Ovary (tissue), 10 donors: ENCODE measurements around the gene OR5M10. TPM values are rescaled to one million over a fixed set of nuclear protein-coding genes. Genes with fewer than 3 reads are reported as not detected.
"Not testable (repeated sequence)": the region's sequence is repeated elsewhere in the genome, so short reads cannot be mapped to it uniquely, and the experiment has no call there.

Source experiments
- DNase-seq, 5 donors: peaks; one replicate each; pipeline ENCODE4 v3.0.0-alpha.2; 2019 to 2020
- H3K27ac ChIP-seq, 2 donors: fragments of 200-600 bp; one replicate each; pipeline versions ENCODE4 v1.5.1 to v1.8.0; 2019 to 2022
- H3K27me3 ChIP-seq: fragments of 200-600 bp; one replicate; pipeline ENCODE4 v1.8.0; 2022
- H3K36me3 ChIP-seq: fragments of 200-600 bp; sonication (generic); one replicate; pipeline ENCODE4 v1.5.1; 2019
- H3K4me1 ChIP-seq: one replicate; pipeline ENCODE4 v1.8.1; 2013; ENCODE audit warnings: mild to moderate bottlenecking, moderate library complexity; ENCODE audit not compliant: insufficient read depth
- H3K4me3 ChIP-seq: fragments of 200-600 bp; sonication (generic); one replicate; pipeline ENCODE4 v1.5.1; 2017
- H3K9me3 ChIP-seq, 2 donors: fragments of 200-600 bp in 1 of 2; sonication (generic) in 1 of 2; one replicate each; pipeline versions ENCODE4 v1.5.1 to v1.8.1; 2013 to 2019; ENCODE audit warnings: mild to moderate bottlenecking in 1 of 2, moderate library complexity in 1 of 2
- CTCF ChIP-seq, 3 donors: fragments of 450-650 bp in 2 of 3; fragments of 200-600 bp in 1 of 3; IDR thresholded peaks; one replicate each; pipeline versions ENCODE4 v1.5.1 to v1.8.0; 2016 to 2022; ENCODE audit warnings: antibody characterized with exemption in 3 of 3, mild to moderate bottlenecking in 1 of 3
- EP300 ChIP-seq: sonication (generic); formaldehyde crosslinking; IDR thresholded peaks from one replicate; pipeline ENCODE4 v1.6.1; 2017; ENCODE audit warnings: antibody characterized with exemption
- POLR2A ChIP-seq: fragments of 450-650 bp; IDR thresholded peaks from one replicate; pipeline ENCODE4 v1.6.1; 2017; ENCODE audit warnings: antibody characterized with exemption, mild to moderate bottlenecking, moderate library complexity
- WGBS, 3 donors: extraction: QIAGEN DNeasy Blood & Tissue Kit in 1 of 3; methylation state at CpG; one replicate each; pipeline versions ENCODE4 v1.1.5 to v1.1.7; 2013 to 2017; 5-methylcytosine and 5-hydroxymethylcytosine counted together
- intact Hi-C, 4 donors: fragments of 100-400 bp; cut with DNase I; formaldehyde crosslinking; loops; one replicate each; pipeline versions ENCODE4 v1.11.0 to v1.15.1; 2022 to 2023
- long read RNA-seq, 3 donors: library from polyadenylated mRNA in 2 of 3; unstranded in 2 of 3; transcript quantifications; one replicate each; pipeline ENCODE4 v2.0.0 and lab custom pipeline, GENCODE V29; 2021 to 2026
- polyA plus RNA-seq, 2 donors: library from polyadenylated mRNA; stranded (reverse); fragments of 200-250 nt in 1 of 2; fragments of 350-450 nt in 1 of 2; fragmentation: Illumina TruSeq in 1 of 2; extraction: RNeasy Lipid Tissue Mini Kit (QIAGEN cat#74804) in 1 of 2; gene quantifications; one replicate each; pipeline ENCODE4 v1.2.3, GENCODE V29; 2013 to 2014
- total RNA-seq, 7 donors: library from RNA; depleted of rRNA in 2 of 7; stranded (reverse); fragments of >200 nt in 2 of 7; fragmentation: NEBNext Ultra II Directional in 3 of 7; extraction: Animal tissue kit (Norgen Biotek cat#: 25700) in 3 of 7; gene quantifications; one replicate each; pipeline versions ENCODE4 v1.1.0 to v1.2.4, GENCODE V29; 2016 to 2023
- donor health status: DM: no; HTN: no; CAD: no; lungs with moderate emphysema.
- donor health status: DM: no; HTN: no; CAD: no.
- donor health status: Bipolar disorder and iron deficiency.
- donor health status: DM: yes; HTN: yes; CAD: no.
- donor health status: DM: no; HTN: no; CAD: no.
- donor health status: DM: yes; HTN: yes; CAD: no.

The OR5M10 gene
- total RNA-seq, result not detected
- not detected for polyA plus RNA-seq
- long read RNA-seq, donor 1, result 0 reads
- long read RNA-seq, donor 2, result 0 reads
- long read RNA-seq, donor 3, result 0 reads

DNA sequence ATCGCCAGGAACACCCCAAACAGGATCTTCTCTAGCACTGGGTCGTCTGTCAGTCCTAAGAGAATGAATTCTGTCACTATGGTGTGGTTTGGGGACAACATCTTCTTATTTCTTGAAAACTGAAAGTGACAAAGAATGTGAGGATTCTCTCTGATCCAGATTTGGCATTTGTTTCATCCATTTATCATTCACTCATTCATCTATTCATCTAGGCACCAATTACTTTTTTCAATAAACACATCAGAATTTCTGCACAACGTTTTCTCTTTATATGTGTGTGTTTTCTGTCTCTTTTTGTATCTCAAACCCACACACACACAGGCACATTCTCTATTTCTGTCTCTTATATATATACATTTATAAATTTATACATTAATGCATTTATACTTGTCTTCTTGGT, at the start of gene OR5M10:
TSS of gene OR5M10 (minus strand) at position 101 of the 400 bp plus-strand sequence. CDS start at position 101, 0 bp downstream.
- Histone ChIP-seq H3K36me3 (no peaks in the 10 kb centered on the region), H3K27me3 (no peaks in the 10 kb centered on the region), H3K27ac (no peak within 1 kb of the TSS), H3K4me3 (no peak within 1 kb of the TSS), H3K9me3 (no peaks in the 10 kb centered on the region), H3K4me1 (no peaks in the 10 kb centered on the region)
- DNase-seq, result no peak
- intact Hi-C loops, result no loop called here
- TF ChIP-seq EP300, result no peak
- TF ChIP-seq POLR2A, result no peak
- TF ChIP-seq CTCF (IDR thresholded peaks at IDR 0.05), result no peak
- WGBS, 3 donors, result 40 to 44% (median 43%) methylated on average over 3 of the region's 3 CpGs

- intact Hi-C loops, result no loop called here
- DNase-seq, result no peak
- Histone ChIP-seq H3K9me3 (no peaks in the 10 kb centered on the region), H3K27me3 (no peaks in the 10 kb centered on the region), H3K36me3 (no peaks in the 10 kb centered on the region), H3K4me1 (no peaks in the 10 kb centered on the region), H3K4me3 (no peak overlapping the region), H3K27ac (no peak overlapping the region)
- TF ChIP-seq POLR2A, result no peak
- TF ChIP-seq EP300, result no peak
- no peak for TF ChIP-seq CTCF (IDR thresholded peaks at IDR 0.05)
- 31 to 51% (median 47%) methylated on average over 2 of the region's 2 CpGs for WGBS, 3 donors
These were observed 48.4 kb upstream of the OR5M10 start for GRCh38 chr11:56625946-56626345.

DNA sequence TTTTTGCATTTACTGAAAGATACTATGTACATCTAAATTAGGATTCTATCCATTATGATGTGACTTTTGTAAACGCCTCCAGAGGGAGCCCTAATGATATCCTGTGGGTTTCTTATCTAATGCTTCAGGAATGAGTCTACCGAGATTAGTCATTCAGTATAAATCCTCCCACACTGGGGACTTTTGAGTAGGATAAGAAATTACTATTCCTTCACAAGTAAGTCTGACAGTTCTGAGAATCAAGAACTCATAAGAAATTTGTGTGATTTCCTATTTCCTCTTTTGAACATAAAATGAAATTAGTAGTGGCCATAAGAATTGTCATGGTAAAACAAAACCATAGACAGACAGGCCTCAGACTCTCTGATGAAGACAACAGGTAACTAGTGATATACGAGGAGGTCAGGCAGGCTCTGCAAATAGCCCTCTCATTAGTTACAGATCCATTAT, 47.2 kb upstream of the OR5M10 start:
- intact Hi-C loops, result no loop called here
- DNase-seq, result no peak

GRCh38 chr11:56611174-56611573, 33.7 kb upstream of the OR5M10 start:
- TF ChIP-seq POLR2A (no peak), CTCF (IDR thresholded peaks at IDR 0.05) (no peak), EP300 (no peak)
- H3K27me3 ChIP-seq, result no peaks in the 10 kb centered on the region
- intact Hi-C loops, result no loop called here
- H3K9me3 ChIP-seq, result no peaks in the 10 kb centered on the region
- H3K4me3 ChIP-seq, result no peak overlapping the region
- no peaks in the 10 kb centered on the region for H3K4me1 ChIP-seq
- WGBS, 3 donors, result 73 to 87% (median 78%) methylated on average over 1 of the region's 1 CpG
- no peaks in the 10 kb centered on the region for H3K36me3 ChIP-seq
- no peak overlapping the region for H3K27ac ChIP-seq
- no peak for DNase-seq

More for the DNA sequence above, 47.2 kb upstream of the OR5M10 start:
- TF ChIP-seq POLR2A, result no peak
- no peak for TF ChIP-seq CTCF (IDR thresholded peaks at IDR 0.05)
- TF ChIP-seq EP300, result no peak
- no peaks in the 10 kb centered on the region for H3K27me3 ChIP-seq
- WGBS, 3 donors, result 2 to 9% (median 4%) methylated on average over 3 of the region's 3 CpGs
- no peaks in the 10 kb centered on the region for H3K4me1 ChIP-seq
- no peaks in the 10 kb centered on the region for H3K36me3 ChIP-seq
- no peak overlapping the region for H3K4me3 ChIP-seq
- no peak overlapping the region for H3K27ac ChIP-seq
- H3K9me3 ChIP-seq, result no peaks in the 10 kb centered on the region

DNA sequence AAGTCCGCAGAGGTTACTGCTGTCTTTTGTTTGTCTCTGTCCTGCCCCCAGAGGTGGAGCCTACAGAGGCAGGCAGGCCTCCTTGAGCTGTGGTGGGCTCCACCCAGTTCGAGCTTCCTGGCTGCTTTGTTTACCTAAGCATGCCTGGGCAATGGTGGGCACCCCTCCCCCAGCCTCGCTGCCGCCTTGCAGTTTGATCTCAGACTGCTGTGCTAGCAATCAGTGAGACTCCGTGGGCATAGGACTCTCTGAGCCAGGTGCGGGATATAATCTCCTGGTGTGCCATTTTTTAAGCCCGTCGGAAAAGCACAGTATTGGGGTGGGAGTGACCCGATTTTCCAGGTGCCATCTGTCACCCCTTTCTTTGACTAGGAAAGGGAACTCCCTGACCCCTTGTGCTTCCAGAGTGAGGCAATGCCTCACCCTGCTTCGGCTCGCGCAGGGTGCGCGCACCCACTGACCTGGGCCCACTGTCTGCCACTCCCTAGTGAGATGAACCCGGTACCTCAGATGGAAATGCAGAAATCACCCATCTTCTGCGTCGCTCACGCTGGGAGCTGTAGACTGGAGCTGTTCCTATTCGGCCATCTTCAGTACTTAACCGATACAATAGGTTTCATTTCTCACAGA, 14.7 kb upstream of the OR5M10 start:
- intact Hi-C loops, H3K27me3 ChIP-seq, H3K27ac ChIP-seq, H3K4me1 ChIP-seq, H3K4me3 ChIP-seq, DNase-seq, H3K36me3 ChIP-seq, H3K9me3 ChIP-seq: not testable (repeated sequence)
- 90 to 95% (median 93%) methylated on average over 19 to 20 of the region's 20 CpGs for WGBS, 3 donors
